Smooth muscle cell (in vitro differentiated cells): Measurements from ENCODE around the gene THBS3. TPM values are rescaled to one million over a fixed set of nuclear protein-coding genes. Genes with fewer than 3 reads are reported as not detected.

ENCODE experiments used
- DNase-seq: peaks from one replicate; lab custom pipeline; 2025; ENCODE audit not compliant: unreplicated experiment; lab: John Stamatoyannopoulos, UW
- H2AFZ ChIP-seq: fragments of 200-600 bp; sonication (generic); 2 replicates; pipeline ENCODE4 v1.6.0; 2016; ENCODE audit warnings: antibody characterized with exemption, low read depth, mild to moderate bottlenecking
- H3F3A ChIP-seq: fragments of 200-600 bp; sonication (generic); 2 replicates; pipeline ENCODE4 v1.6.0; 2017; ENCODE audit warnings: antibody characterized with exemption, low read depth
- H3K27ac ChIP-seq: fragments of 200-600 bp; sonication (generic); 2 replicates; pipeline ENCODE4 v1.5.1; 2016; ENCODE audit warnings: low read depth, mild to moderate bottlenecking
- H3K27me3 ChIP-seq: fragments of 200-600 bp; sonication (generic); 2 replicates; pipeline ENCODE4 v1.6.1; 2016; ENCODE audit warnings: low read depth, mild to moderate bottlenecking
- H3K36me3 ChIP-seq: fragments of 200-600 bp; sonication (generic); 2 replicates; pipeline ENCODE4 v1.5.1; 2016; ENCODE audit warnings: low read depth
- H3K4me1 ChIP-seq: fragments of 200-600 bp; sonication (generic); 2 replicates; pipeline ENCODE4 v1.5.1; 2016; ENCODE audit warnings: low read depth
- H3K4me2 ChIP-seq: fragments of 200-600 bp; sonication (generic); 2 replicates; pipeline ENCODE4 v1.6.0; 2016; ENCODE audit warnings: mild to moderate bottlenecking
- H3K4me3 ChIP-seq: fragments of 200-600 bp; sonication (generic); 2 replicates; pipeline ENCODE4 v1.5.1; 2016; ENCODE audit warnings: mild to moderate bottlenecking
- H3K79me2 ChIP-seq: fragments of 200-600 bp; sonication (generic); 2 replicates; pipeline ENCODE4 v1.6.0; 2016; ENCODE audit warnings: low read depth, mild to moderate bottlenecking
- H3K9ac ChIP-seq: fragments of 200-600 bp; sonication (generic); 2 replicates; pipeline ENCODE4 v1.6.0; 2016; ENCODE audit warnings: low read depth
- H3K9me3 ChIP-seq: fragments of 200-600 bp; sonication (generic); replicated peaks from 2 replicates; pipeline ENCODE4 v1.5.1; 2016; ENCODE audit warnings: low read depth
- H4K20me1 ChIP-seq: fragments of 200-600 bp; sonication (generic); 2 replicates; pipeline ENCODE4 v1.6.0; 2016; ENCODE audit warnings: low read depth
- WGBS: methylation state at CpG from one replicate; pipeline ENCODE4 v1.1.7; 2016; ENCODE audit warnings: low lambda C conversion rate; 5-methylcytosine and 5-hydroxymethylcytosine counted together
- polyA plus RNA-seq: library from polyadenylated mRNA; unstranded; fragments of >200 nt; fragmentation: Nextera tagmentation; extraction: Ambion mirVana; gene quantifications from 2 replicates; pipeline ENCODE4 v1.2.1, GENCODE V29; 2016
- total RNA-seq: library from RNA; depleted of rRNA; stranded (reverse); fragments of >200 nt; gene quantifications from 2 replicates; pipeline ENCODE4 v1.2.3, GENCODE V29; 2014
- TF ChIP-seq, protein P1 (sequence below): fragments of 200-600 bp; sonication (generic); IDR thresholded peaks from 2 replicates; pipeline ENCODE4 v1.5.1; 2017; ENCODE audit warnings: borderline replicate concordance, mild to moderate bottlenecking, antibody characterized with exemption; ENCODE audit not compliant: insufficient read depth, poor library complexity, severe bottlenecking

Gene THBS3
- total and polyA plus RNA-seq, 2 experiments from 2014 or later, result 20.1 to 28.5 TPM

DNA sequence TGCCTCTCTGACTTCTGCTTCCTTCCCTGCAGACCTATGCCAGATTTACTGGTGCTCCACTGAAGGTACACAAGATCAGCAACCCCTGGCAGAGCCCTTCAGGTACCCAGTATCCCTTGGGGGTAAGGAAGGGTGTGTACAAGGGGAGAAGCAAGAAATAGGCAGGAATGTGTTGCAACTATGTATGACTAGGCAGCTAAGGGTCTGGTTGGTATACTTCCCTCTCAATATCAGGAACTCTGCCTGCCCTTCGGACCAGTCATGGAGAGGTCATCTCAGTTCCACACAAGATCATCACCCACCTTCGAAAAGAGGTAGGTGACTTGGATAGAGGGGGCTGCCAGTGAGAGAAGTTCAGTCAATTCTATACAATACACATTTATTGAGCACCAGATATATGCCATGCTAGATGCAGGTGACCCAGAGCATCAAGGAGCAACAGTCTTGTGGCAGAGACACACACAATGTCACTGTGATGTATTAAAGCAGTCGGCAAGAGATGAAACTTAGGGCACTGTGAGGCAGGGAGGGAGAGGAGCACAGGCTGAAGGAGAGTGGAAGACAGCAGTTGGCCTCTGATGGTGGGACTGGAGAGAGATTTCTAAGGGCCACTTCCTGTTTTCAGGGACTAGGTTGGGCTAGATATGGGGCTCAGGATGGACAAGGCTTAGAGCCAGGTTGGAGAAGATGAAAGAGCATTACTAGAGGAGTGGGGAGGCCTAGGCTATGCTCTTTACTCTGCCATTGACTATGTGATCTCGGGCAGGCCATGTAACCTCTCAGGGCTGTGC lies 2.8 kb upstream of the THBS3 start:
- peaks cover 4% of the 10 kb centered on the region for H3F3A ChIP-seq
- H3K9ac ChIP-seq, result no peak overlapping the region
- H3K79me2 ChIP-seq, result peaks cover 12% of the 10 kb centered on the region
- H3K4me3 ChIP-seq, result no peak overlapping the region
- 87% methylated on average over 4 of the region's 4 CpGs for WGBS
- no peak for DNase-seq
- no peaks in the 10 kb centered on the region for H3K36me3 ChIP-seq
- TF ChIP-seq, protein P1, sequence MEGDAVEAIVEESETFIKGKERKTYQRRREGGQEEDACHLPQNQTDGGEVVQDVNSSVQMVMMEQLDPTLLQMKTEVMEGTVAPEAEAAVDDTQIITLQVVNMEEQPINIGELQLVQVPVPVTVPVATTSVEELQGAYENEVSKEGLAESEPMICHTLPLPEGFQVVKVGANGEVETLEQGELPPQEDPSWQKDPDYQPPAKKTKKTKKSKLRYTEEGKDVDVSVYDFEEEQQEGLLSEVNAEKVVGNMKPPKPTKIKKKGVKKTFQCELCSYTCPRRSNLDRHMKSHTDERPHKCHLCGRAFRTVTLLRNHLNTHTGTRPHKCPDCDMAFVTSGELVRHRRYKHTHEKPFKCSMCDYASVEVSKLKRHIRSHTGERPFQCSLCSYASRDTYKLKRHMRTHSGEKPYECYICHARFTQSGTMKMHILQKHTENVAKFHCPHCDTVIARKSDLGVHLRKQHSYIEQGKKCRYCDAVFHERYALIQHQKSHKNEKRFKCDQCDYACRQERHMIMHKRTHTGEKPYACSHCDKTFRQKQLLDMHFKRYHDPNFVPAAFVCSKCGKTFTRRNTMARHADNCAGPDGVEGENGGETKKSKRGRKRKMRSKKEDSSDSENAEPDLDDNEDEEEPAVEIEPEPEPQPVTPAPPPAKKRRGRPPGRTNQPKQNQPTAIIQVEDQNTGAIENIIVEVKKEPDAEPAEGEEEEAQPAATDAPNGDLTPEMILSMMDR, result no peak
- H3K4me2 ChIP-seq, result peak overlapping the region; percentile 96
- H3K27me3 ChIP-seq, result no peaks in the 10 kb centered on the region
- H3K4me1 ChIP-seq, result peaks cover 10% of the 10 kb centered on the region
- H3K9me3 ChIP-seq, result no peaks in the 10 kb centered on the region
- no peak overlapping the region for H3K27ac ChIP-seq
- no peak overlapping the region for H2AFZ ChIP-seq
- H4K20me1 ChIP-seq, result no peaks in the 10 kb centered on the region

GRCh38 chr1:155209312-155209721 lies 1.6 kb upstream of the THBS3 start:
- Histone ChIP-seq H3K4me1 (peaks cover 10% of the 10 kb centered on the region), H3K27ac (peak overlapping the region; percentile 100), H3K4me2 (peak overlapping the region; percentile 96), H3K79me2 (peaks cover 12% of the 10 kb centered on the region), H3F3A (peaks cover 4% of the 10 kb centered on the region), H3K9ac (peak overlapping the region; percentile 100), H4K20me1 (no peaks in the 10 kb centered on the region), H3K9me3 (no peaks in the 10 kb centered on the region), H3K36me3 (no peaks in the 10 kb centered on the region), H2AFZ (peak overlapping the region; percentile 73), H3K27me3 (no peaks in the 10 kb centered on the region), H3K4me3 (peak overlapping the region; percentile 81)
- TF ChIP-seq, protein P1, result no peak
- WGBS, result 1% methylated on average over 13 of the region's 13 CpGs
- DNase-seq, result no peak

DNA sequence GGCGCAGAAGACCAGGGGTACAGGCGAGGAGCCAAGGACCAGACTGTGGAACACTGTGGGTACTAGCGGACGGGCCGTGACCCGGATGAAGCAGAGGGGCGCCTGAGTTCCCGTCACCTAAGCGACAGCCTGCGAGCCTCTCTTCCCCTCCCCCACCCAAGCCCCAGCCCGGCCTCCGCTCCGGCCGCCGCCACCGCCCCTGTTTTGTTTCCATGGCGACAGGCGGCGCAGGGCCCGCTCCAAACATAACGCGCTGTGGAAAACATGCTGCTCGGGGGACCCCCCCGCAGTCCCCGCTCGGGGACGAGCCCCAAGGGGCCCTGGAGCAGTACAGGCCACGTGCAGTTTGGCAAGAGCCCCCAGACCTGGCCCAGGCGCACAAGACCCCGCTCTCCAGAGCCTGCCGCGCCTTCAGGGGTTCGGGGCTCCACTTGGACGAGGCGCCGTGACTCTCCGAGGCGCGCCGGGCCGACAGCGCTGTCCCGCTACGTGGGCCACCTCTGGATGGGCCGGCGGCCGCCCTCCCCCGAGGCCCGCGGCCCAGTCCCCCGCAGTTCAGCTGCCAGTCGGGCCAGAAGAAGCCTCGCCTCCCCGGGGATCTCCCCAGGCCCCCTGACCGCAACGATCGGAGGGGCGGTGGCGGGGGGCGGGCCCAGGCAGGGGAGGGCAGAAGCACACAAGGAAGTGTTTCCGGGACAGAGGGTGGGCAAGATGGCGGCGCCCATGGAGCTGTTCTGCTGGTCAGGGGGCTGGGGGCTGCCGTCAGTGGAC lies 1.0 kb upstream of the THBS3 start, which contains the start of gene MTX1:
Gene MTX1 (plus strand): TSS at position 155 of the 771 bp plus-strand sequence. CDS start 110 bp downstream, at position 265.
- Histone ChIP-seq H3K79me2 (peaks cover 12% of the 10 kb centered on the region), H4K20me1 (no peaks in the 10 kb centered on the region), H3K9ac (peak within 1 kb of the TSS; percentile 100), H3K9me3 (no peaks in the 10 kb centered on the region), H3K36me3 (no peaks in the 10 kb centered on the region), H3F3A (peaks cover 4% of the 10 kb centered on the region), H3K4me3 (peak within 1 kb of the TSS; percentile 81), H3K27me3 (no peaks in the 10 kb centered on the region), H3K4me2 (peak within 1 kb of the TSS; percentile 96), H3K27ac (peak within 1 kb of the TSS; percentile 100), H2AFZ (peak within 1 kb of the TSS; percentile 73), H3K4me1 (peaks cover 10% of the 10 kb centered on the region)
- TF ChIP-seq, protein P1, result no peak
- DNase-seq, result peak; percentile 87
- 2% methylated on average over 45 of the region's 64 CpGs for WGBS
